AG08396 (cell line): ENCODE data around the gene RNASEH2C.
"Not testable (repeated sequence)": the region's sequence is repeated elsewhere in the genome, so short reads cannot be mapped to it uniquely, and the experiment has no call there.

Experiments used
- DNase-seq: peaks from one replicate; pipeline ENCODE4 v3.0.0; 2012; ENCODE audit warnings: low spot score, mixed read lengths

Gene RNASEH2C

DNA sequence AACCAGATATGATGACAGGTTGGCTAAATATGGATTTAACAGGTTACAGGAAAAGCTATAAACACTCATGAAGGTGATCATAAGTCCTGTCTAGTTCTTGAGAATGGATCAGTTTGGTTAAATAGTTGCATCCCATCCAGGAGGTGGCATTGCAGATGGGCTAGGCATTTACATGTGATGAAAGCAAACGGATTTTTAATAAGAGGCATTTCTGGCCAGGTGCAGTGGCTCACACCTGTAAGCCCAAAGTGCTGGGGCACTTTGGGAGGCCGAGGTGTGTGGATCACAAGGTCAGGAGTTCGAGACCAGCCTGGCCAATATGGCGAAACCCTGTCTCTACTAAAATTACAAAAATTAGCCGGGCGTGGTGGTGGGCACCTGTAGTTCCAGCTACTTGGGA lies 37.1 kb downstream of the RNASEH2C start:
- not testable (repeated sequence) for DNase-seq

DNA sequence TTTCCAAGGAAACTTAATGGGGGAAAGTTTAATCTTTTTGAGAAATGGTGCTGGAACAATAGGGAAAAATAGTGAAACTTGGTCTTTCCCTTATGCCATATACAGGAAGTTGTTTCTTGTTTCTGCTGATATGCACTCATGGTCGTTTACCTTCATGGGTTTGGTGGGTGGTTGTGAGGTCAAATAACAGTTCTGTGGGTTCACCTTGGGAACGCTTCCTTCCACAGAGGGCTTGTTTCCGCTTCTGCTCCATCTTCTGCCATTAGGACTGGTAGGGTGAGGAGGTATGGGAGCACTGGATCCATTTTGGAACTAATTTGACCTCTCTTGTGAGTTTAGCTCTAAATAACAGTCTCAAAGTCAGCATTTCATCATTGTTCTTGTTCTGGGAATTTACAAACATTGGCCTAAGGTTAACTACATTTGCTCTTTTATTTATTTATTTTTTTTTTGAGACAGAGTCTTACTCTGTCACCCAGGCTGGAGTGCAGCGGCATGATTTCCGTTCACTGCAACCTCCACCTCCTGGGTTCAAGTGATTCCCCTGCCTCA lies 40.3 kb downstream of the RNASEH2C start:
- DNase-seq = no peak

DNA sequence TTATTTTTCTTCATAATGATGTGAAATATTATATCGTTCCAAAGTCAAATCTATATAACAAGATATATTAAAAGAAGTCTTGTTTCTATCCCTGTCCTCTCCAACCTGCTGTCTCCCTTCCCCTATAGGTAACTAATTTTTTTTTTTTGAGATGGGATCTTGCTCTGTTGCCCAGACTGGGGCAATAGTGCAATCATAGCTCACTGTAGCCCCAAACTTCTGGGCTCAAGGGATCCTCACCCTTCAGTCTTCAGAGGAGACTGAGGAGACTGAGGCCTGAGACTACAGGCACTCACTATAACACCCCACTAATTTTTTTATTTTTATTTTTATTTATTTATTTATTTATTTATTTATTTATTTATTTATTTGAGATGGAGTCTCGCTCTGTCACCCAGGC lies 47.6 kb downstream of the RNASEH2C start:
- no peak for DNase-seq

DNA sequence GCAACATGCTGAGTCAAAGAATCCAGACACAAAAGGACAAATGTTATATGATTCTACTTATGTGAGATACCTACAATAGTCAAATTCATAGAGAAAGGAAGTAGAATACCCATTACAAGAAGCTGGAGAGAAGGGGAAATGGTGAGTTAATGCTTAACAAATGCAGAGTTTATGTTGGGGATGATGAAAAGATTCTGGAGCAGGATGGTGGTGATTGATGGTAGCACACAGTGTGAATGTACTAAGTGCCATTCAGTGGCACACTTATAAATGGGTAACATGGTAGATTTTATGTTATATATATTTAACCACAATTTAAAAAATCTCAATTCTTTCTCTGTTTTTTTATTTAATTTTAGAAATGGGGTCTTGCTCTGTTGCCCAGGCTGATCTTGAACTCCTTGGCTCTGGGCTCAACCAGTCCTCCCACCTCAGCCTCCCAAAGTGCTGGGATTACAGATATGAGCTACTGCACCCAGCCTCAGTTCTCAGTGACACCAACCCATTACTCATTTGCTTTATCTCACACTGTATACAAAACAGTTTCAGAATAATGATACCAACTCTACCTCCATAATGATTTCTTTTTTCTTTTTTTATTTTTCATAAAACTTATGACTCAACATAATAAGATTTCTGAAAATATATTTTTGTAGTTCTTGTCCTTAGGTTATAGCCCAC lies 48.3 kb downstream of the RNASEH2C start:
- DNase-seq = no peak
